A549 (cell line): ENCODE data around the gene RGS10. TPM values are rescaled to one million over a fixed set of nuclear protein-coding genes. Genes with fewer than 3 reads are reported as not detected.
"Not testable (repeated sequence)": the region's sequence is repeated elsewhere in the genome, so short reads cannot be mapped to it uniquely, and the experiment has no call there.

Source experiments
- ATAC-seq, 2 experiments: fragments of 200-7000 bp in 1 of 2; fragments of >200 bp in 1 of 2; cut with Nextera tagmentation in 1 of 2; cut with Tn5 transposase in 1 of 2; 3 replicates each; pipeline versions ENCODE4 v1.8.0 to v1.9.1; 2018 to 2020; ENCODE audit warnings: mild to moderate bottlenecking in 1 of 2, moderate library complexity in 1 of 2
- CTCF ChIA-PET: fragments of 300-600 bp; sonication (Branson Sonifier 250); formaldehyde crosslinking; extraction: SDS; loops from one replicate; lab custom pipeline; 2021; ENCODE audit warnings: antibody characterized with exemption, inconsistent platforms; lab: Yijun Ruan, JAX
- POLR2A ChIA-PET: fragments of 350-600 bp; formaldehyde crosslinking; extraction: SDS; loops from one replicate; lab custom pipeline; 2021; ENCODE audit warnings: antibody characterized with exemption, inconsistent platforms; lab: Yijun Ruan, JAX
- DNase-seq, 2 experiments: peaks; one replicate each; pipeline versions ENCODE4 v3.0.0 to v3.0.0-alpha.2; 2011 to 2016; ENCODE audit warnings: low read depth in 1 of 2, low spot score in 1 of 2
- FAIRE-seq: peaks from 2 replicates; lab custom pipeline; 2011; peaks lifted over from hg19 to GRCh38; lab: Jason Lieb, UNC
- H3K27ac ChIP-seq, 2 experiments: fragments of >200 bp; sonication (Bioruptor Twin); formaldehyde crosslinking; 3 replicates each; pipeline ENCODE4 v1.5.1; 2016 to 2017
- H3K4me1 ChIP-seq: fragments of >200 bp; sonication (Bioruptor Twin); formaldehyde crosslinking; 3 replicates; pipeline ENCODE4 v1.6.1; 2016
- H3K4me2 ChIP-seq: fragments of >200 bp; sonication (Bioruptor Twin); formaldehyde crosslinking; 3 replicates; pipeline ENCODE4 v1.6.1; 2016
- H3K4me3 ChIP-seq: fragments of >200 bp; sonication (Bioruptor Twin); formaldehyde crosslinking; 3 replicates; pipeline ENCODE4 v1.5.1; 2016
- H3K9me3 ChIP-seq: fragments of >200 bp; sonication (Bioruptor Twin); formaldehyde crosslinking; 3 replicates; pipeline ENCODE4 v1.6.1; 2016
- BCL3 ChIP-seq: fragments of >200 bp; sonication (Bioruptor Twin); formaldehyde crosslinking; IDR thresholded peaks from 3 replicates; pipeline ENCODE4 v1.6.1; 2016
- CBX2 ChIP-seq: fragments of 200-600 bp; sonication (generic); IDR thresholded peaks from 2 replicates; pipeline ENCODE4 v1.6.1; 2016; ENCODE audit warnings: low read depth, mild to moderate bottlenecking, borderline replicate concordance
- CBX8 ChIP-seq: fragments of 200-600 bp; sonication (generic); IDR thresholded peaks from 2 replicates; pipeline ENCODE4 v1.6.1; 2016
- CHD2 ChIP-seq: fragments of 150-350 bp; IDR thresholded peaks from 2 replicates; pipeline ENCODE4 v1.6.1; 2014; ENCODE audit warnings: low read length; ENCODE audit not compliant: partially characterized antibody
- E2F6 ChIP-seq: IDR thresholded peaks from 2 replicates; pipeline ENCODE4 v1.6.1; 2012; ENCODE audit warnings: low read depth, borderline replicate concordance
- ELK1 ChIP-seq: fragments of 150-350 bp; IDR thresholded peaks from 2 replicates; pipeline ENCODE4 v1.6.1; 2014; ENCODE audit warnings: low read depth, mild to moderate bottlenecking, low read length
- ESRRA ChIP-seq: fragments of 150-350 bp; IDR thresholded peaks from 2 replicates; pipeline ENCODE4 v1.6.1; 2014; ENCODE audit warnings: mild to moderate bottlenecking, low read length, borderline replicate concordance
- FOSB ChIP-seq: fragments of 250-450 bp; sonication (Bioruptor Pico); IDR thresholded peaks from 2 replicates; pipeline ENCODE4 v1.5.0; 2020; ENCODE audit warnings: mild to moderate bottlenecking, moderate library complexity
- FOXS1 ChIP-seq: fragments of 250-450 bp; sonication (Bioruptor Pico); IDR thresholded peaks from 2 replicates; pipeline ENCODE4 v1.5.0; 2020; ENCODE audit warnings: mild to moderate bottlenecking, moderate library complexity
- HDAC2 ChIP-seq: fragments of 200-600 bp; sonication (generic); IDR thresholded peaks from 2 replicates; pipeline ENCODE4 v1.6.1; 2016
- HEYL ChIP-seq: fragments of 250-450 bp; sonication (Bioruptor Pico); IDR thresholded peaks from 2 replicates; pipeline ENCODE4 v1.8.0; 2021; ENCODE audit warnings: mild to moderate bottlenecking, moderate library complexity
- HOXA7 ChIP-seq: fragments of 250-450 bp; sonication (Bioruptor Pico); IDR thresholded peaks from 2 replicates; pipeline ENCODE4 v1.5.0; 2020; ENCODE audit warnings: mild to moderate bottlenecking, moderate library complexity
- HOXB13 ChIP-seq: fragments of 250-450 bp; sonication (Bioruptor Pico); IDR thresholded peaks from 2 replicates; pipeline ENCODE4 v1.5.0; 2020; ENCODE audit warnings: low read depth, mild to moderate bottlenecking, moderate library complexity
- HOXB5 ChIP-seq: fragments of 250-450 bp; sonication (Bioruptor Pico); IDR thresholded peaks from 2 replicates; pipeline ENCODE4 v1.5.0; 2020; ENCODE audit warnings: mild to moderate bottlenecking, moderate library complexity
- JUN ChIP-seq, 2 experiments: fragments of >200 bp; sonication (Bioruptor Twin); formaldehyde crosslinking; IDR thresholded peaks; 2 replicates in 1 of 2; 3 replicates in 1 of 2; pipeline ENCODE4 v1.6.1; 2016 to 2017
- MAFK ChIP-seq: fragments of 450-650 bp; IDR thresholded peaks from 2 replicates; pipeline ENCODE4 v1.6.1; 2014; ENCODE audit not compliant: partially characterized antibody
- MAX ChIP-seq: IDR thresholded peaks from 2 replicates; pipeline ENCODE4 v1.6.1; 2012
- MAZ ChIP-seq: fragments of 150-350 bp; IDR thresholded peaks from 2 replicates; pipeline ENCODE4 v1.6.1; 2014; ENCODE audit warnings: antibody characterized with exemption, low read depth, low read length, borderline replicate concordance
- NR3C1 ChIP-seq: fragments of >200 bp; sonication (Bioruptor Twin); formaldehyde crosslinking; IDR thresholded peaks from 3 replicates; pipeline ENCODE4 v1.6.1; 2017
- PBX3 ChIP-seq: IDR thresholded peaks from 2 replicates; pipeline ENCODE4 v1.6.1; 2012
- PHF8 ChIP-seq: fragments of 200-600 bp; sonication (generic); IDR thresholded peaks from 2 replicates; pipeline ENCODE4 v1.6.1; 2016; ENCODE audit warnings: low read depth, mild to moderate bottlenecking, antibody characterized with exemption, moderate library complexity, borderline replicate concordance
- RAD21 ChIP-seq, 2 experiments: fragments of >200 bp in 1 of 2; sonication (Bioruptor Twin) in 1 of 2; formaldehyde crosslinking in 1 of 2; IDR thresholded peaks in 1 of 2; conservative IDR thresholded peaks in 1 of 2; 2 replicates in 1 of 2; 3 replicates in 1 of 2; pipeline ENCODE4 v1.6.1; 2012 to 2018; ENCODE audit warnings: inconsistent platforms in 1 of 2
- RCOR1 ChIP-seq: fragments of 150-350 bp; IDR thresholded peaks from 2 replicates; pipeline ENCODE4 v1.6.1; 2014; ENCODE audit warnings: antibody characterized with exemption, low read length, low read depth
- REST ChIP-seq: fragments of 200-600 bp; sonication (generic); IDR thresholded peaks from 2 replicates; pipeline ENCODE4 v1.6.1; 2016; ENCODE audit warnings: antibody characterized with exemption, mild to moderate bottlenecking, moderate library complexity
- SREBF2 ChIP-seq: fragments of 450-650 bp; IDR thresholded peaks from 2 replicates; pipeline ENCODE4 v1.6.1; 2014; ENCODE audit warnings: mild to moderate bottlenecking, moderate library complexity
- ZFP36 ChIP-seq: fragments of 450-650 bp; IDR thresholded peaks from 2 replicates; pipeline ENCODE4 v1.6.1; 2014; ENCODE audit warnings: borderline replicate concordance; ENCODE audit not compliant: partially characterized antibody
- ZNF302 ChIP-seq: fragments of 250-450 bp; sonication (Bioruptor Pico); IDR thresholded peaks from 2 replicates; pipeline ENCODE4 v1.9.0; 2021; ENCODE audit warnings: inconsistent platforms, mild to moderate bottlenecking, moderate library complexity
- ZSCAN20 ChIP-seq: fragments of 250-450 bp; sonication (Bioruptor Pico); IDR thresholded peaks from 2 replicates; pipeline ENCODE4 v1.8.0; 2022; ENCODE audit warnings: mild to moderate bottlenecking, moderate library complexity
- WGBS: methylation state at CpG from one replicate; pipeline ENCODE4 v1.1.6; 2017; ENCODE audit errors: missing lambda C conversion rate; 5-methylcytosine and 5-hydroxymethylcytosine counted together
- polyA plus RNA-seq, 4 experiments: library from polyadenylated mRNA; depleted of rRNA in 3 of 4; stranded (reverse); fragments of >200 nt; fragmentation: RNase III in 1 of 4; extraction: RNeasy Plus Mini Kit Qiagen cat#74134 plus additional on column Dnase treatment in 1 of 4; gene quantifications; 2 replicates in 3 of 4; 3 replicates in 1 of 4; pipeline ENCODE4 v1.2.3, GENCODE V29; 2011 to 2017

The RGS10 gene
- polyA plus RNA-seq, 2 of the 4 experiments (the other 2 are of a cell fraction), result 39.7 to 46.4 TPM

- Histone ChIP-seq H3K9me3 (no peaks in the 10 kb centered on the region), H3K4me2 (no peak overlapping the region), H3K27ac (no peak overlapping the region), H3K4me1 (no peaks in the 10 kb centered on the region), H3K4me3 (no peak overlapping the region)
- ChIA-PET POLR2A (no interaction called here), CTCF (interaction anchor here (1.0 to 1.1 kb wide), 2 partner anchors 8 to 336 kb away, joined by 3 to 5 read pairs; no protein-coding TSS in a partner anchor)
- TF ChIP-seq RAD21 (conservative IDR thresholded peaks at IDR 0.05 in 1 of 2, IDR thresholded peaks at IDR 0.05 in 1 of 2), result no peak
- no peak for TF ChIP-seq FOXS1 (CRISPR knock-in tag)
- no peak for TF ChIP-seq HOXA7 (CRISPR knock-in tag)
- TF ChIP-seq HEYL (CRISPR knock-in tag), result no peak
- no peak for TF ChIP-seq ESRRA
- TF ChIP-seq CBX2, result no peak
- TF ChIP-seq HDAC2, result no peak
- TF ChIP-seq MAZ, result no peak
- TF ChIP-seq SREBF2, result no peak
- TF ChIP-seq BCL3, result no peak
- no peak for TF ChIP-seq ZFP36
- no peak for TF ChIP-seq NR3C1
- TF ChIP-seq CHD2, result no peak
- TF ChIP-seq ZNF302 (CRISPR knock-in tag), result no peak
- no peak for TF ChIP-seq RCOR1
- DNase-seq (no peak), ATAC-seq (no peak), FAIRE-seq (no peak)
- WGBS, result 81% methylated on average over 3 of the region's 3 CpGs
These were observed 7.2 kb downstream of the RGS10 start for GRCh38 chr10:119535305-119535704.

GRCh38 chr10:119533473-119533872, 9.0 kb downstream of the RGS10 start:
- ATAC-seq, result no peak
- Histone ChIP-seq H3K27ac (no peak overlapping the region), H3K4me1 (no peaks in the 10 kb centered on the region), H3K4me2 (no peak overlapping the region), H3K9me3 (no peaks in the 10 kb centered on the region), H3K4me3 (no peak overlapping the region)
- ChIA-PET POLR2A (no interaction called here), CTCF (interaction anchor here (1.0 kb wide), 1 partner anchor 9 kb away, joined by 3 read pairs; the partner anchor contains the start of gene RGS10)
- no peak for DNase-seq
- no peak for FAIRE-seq
- TF ChIP-seq HOXB13 (CRISPR knock-in tag) (no peak), E2F6 (no peak), NR3C1 (no peak), CBX8 (no peak), ELK1 (no peak), ZNF302 (CRISPR knock-in tag) (no peak), HDAC2 (no peak), ZSCAN20 (CRISPR knock-in tag) (no peak), ESRRA (no peak), FOSB (CRISPR knock-in tag) (no peak), MAX (no peak), CHD2 (no peak), HOXA7 (CRISPR knock-in tag) (no peak), RCOR1 (no peak), PHF8 (no peak), MAFK (no peak), JUN (IDR thresholded peaks at IDR 0.05) (no peak), PBX3 (no peak), REST (no peak), HOXB5 (CRISPR knock-in tag) (no peak)
- 91% methylated on average over 2 of the region's 2 CpGs for WGBS

GRCh38 chr10:119532791-119533190, 9.7 kb downstream of the RGS10 start:
- DNase-seq, ATAC-seq, H3K4me3 ChIP-seq, H3K9me3 ChIP-seq, FAIRE-seq, H3K27ac ChIP-seq, H3K4me2 ChIP-seq, POLR2A ChIA-PET, H3K4me1 ChIP-seq: not testable (repeated sequence)
- 91% methylated on average over 8 of the region's 8 CpGs for WGBS
- CTCF ChIA-PET, result interaction anchor here (3.1 kb wide), 1 partner anchor 11 kb away, joined by 14 read pairs; the partner anchor contains the start of gene RGS10
